DOHH2 (cell line): ENCODE data around the gene CIBAR2.

Source experiments
- H3F3A ChIP-seq: fragments of 200-600 bp; sonication (generic), shearing (Covaris generic); 2 replicates; pipeline ENCODE4 v1.6.0; 2016; ENCODE audit warnings: antibody characterized with exemption, mild to moderate bottlenecking; ENCODE audit not compliant: control insufficient read depth, insufficient read depth
- H3K27ac ChIP-seq: fragments of 200-600 bp; sonication (generic); 2 replicates; pipeline ENCODE4 v1.5.1; 2014; ENCODE audit warnings: low read depth, mild to moderate bottlenecking, low read length, moderate library complexity
- H3K27me3 ChIP-seq: fragments of 200-600 bp; sonication (generic); 2 replicates; pipeline ENCODE4 v1.6.1; 2014; ENCODE audit warnings: mild to moderate bottlenecking, low read length, mixed read lengths; ENCODE audit not compliant: control insufficient read depth
- H3K36me3 ChIP-seq: fragments of 200-600 bp; sonication (generic); 2 replicates; pipeline ENCODE4 v1.6.1; 2014; ENCODE audit warnings: mild to moderate bottlenecking, low read length, moderate library complexity, mixed read lengths; ENCODE audit not compliant: control insufficient read depth
- H3K4me1 ChIP-seq: fragments of 200-600 bp; sonication (generic); 2 replicates; pipeline ENCODE4 v1.6.1; 2014; ENCODE audit warnings: mild to moderate bottlenecking, low read length, mixed read lengths; ENCODE audit not compliant: control insufficient read depth
- H3K4me2 ChIP-seq: fragments of 200-600 bp; sonication (generic); 2 replicates; pipeline ENCODE4 v1.6.0; 2014; ENCODE audit warnings: mild to moderate bottlenecking, low read length, moderate library complexity
- H3K4me3 ChIP-seq: fragments of 200-600 bp; sonication (generic); 2 replicates; pipeline ENCODE4 v1.5.1; 2014; ENCODE audit warnings: mild to moderate bottlenecking, low read length, mixed read lengths
- H3K79me2 ChIP-seq: fragments of 200-600 bp; sonication (generic); 2 replicates; pipeline ENCODE4 v1.6.1; 2014; ENCODE audit warnings: mild to moderate bottlenecking, low read length, mixed read lengths; ENCODE audit not compliant: control insufficient read depth
- H3K9me2 ChIP-seq: fragments of 200-600 bp; sonication (generic); replicated peaks from 2 replicates; pipeline ENCODE4 v1.6.1; 2014; ENCODE audit warnings: mild to moderate bottlenecking, low read length, mixed read lengths; ENCODE audit not compliant: control insufficient read depth
- H3K9me3 ChIP-seq: fragments of 200-600 bp; sonication (generic); 2 replicates; pipeline ENCODE4 v1.6.1; 2014; ENCODE audit warnings: antibody characterized with exemption, low read length, mixed read lengths; ENCODE audit not compliant: control insufficient read depth, insufficient read depth
- H4K20me1 ChIP-seq: fragments of 200-600 bp; sonication (generic); 2 replicates; pipeline ENCODE4 v1.6.0; 2014; ENCODE audit warnings: low read depth, mild to moderate bottlenecking, antibody characterized with exemption, low read length, moderate library complexity; ENCODE audit not compliant: control insufficient read depth, insufficient read depth
- EZH2phosphoT487 ChIP-seq: fragments of 200-600 bp; sonication (generic); IDR thresholded peaks from 2 replicates; pipeline ENCODE4 v1.6.1; 2017; ENCODE audit warnings: borderline replicate concordance, mild to moderate bottlenecking, antibody characterized with exemption, low read length, moderate library complexity, mixed read lengths
- TF ChIP-seq, protein P1 (sequence below): fragments of 200-600 bp; sonication (generic); IDR thresholded peaks from one replicate; pipeline ENCODE4 v1.5.1; 2014; ENCODE audit warnings: antibody characterized with exemption, mild to moderate bottlenecking, low read depth, low read length; ENCODE audit not compliant: poor library complexity, severe bottlenecking

Gene CIBAR2

DNA sequence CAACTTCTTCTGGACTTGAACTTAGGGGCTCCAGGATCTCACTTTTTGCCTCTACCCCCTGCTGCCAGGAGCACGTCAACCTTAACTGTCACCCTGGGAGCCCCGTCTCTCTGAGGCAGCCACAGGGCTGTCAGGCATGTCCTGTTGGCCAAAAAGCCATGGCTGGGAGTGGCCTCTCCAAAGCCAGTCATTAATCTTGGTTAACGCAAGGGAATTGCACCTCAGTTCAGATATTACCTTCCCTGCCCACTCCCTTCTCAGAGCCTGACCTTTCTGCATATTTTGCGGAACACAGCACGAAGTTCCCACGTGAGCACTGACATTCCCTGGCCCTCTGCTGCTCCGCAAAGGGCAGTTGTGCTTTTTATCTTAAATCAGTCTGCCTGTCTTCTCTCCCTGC, 44.2 kb upstream of the CIBAR2 start:
- H3K9me3 ChIP-seq: no peaks in the 10 kb centered on the region

DNA sequence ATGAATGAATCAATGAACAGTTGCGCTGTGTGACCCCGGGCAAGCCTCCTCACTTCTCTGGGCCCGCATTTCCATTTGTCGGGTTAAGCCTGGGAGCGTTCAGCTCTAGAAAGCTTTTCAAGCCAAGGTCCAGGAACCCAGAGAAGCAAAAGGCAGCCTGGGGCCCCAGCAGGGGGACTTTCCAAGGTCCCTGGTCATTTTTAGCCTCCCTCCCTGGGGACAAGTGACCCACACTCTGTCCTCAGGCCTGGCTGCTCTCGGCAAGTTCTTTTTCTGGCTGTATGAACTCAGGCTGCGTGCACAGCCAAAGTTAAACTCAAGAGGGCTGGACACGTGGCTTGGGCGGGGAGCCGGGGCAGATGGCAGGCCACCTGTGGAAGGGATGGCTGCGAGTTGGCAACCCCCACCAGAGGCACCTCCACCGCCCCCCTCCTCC, 41.4 kb upstream of the CIBAR2 start:
- no peaks in the 10 kb centered on the region for H3K36me3 ChIP-seq
- no peaks in the 10 kb centered on the region for H3K79me2 ChIP-seq
- no peaks in the 10 kb centered on the region for H3F3A ChIP-seq
- no peaks in the 10 kb centered on the region for H3K9me3 ChIP-seq
- H3K4me2 ChIP-seq: no peak overlapping the region
- H3K27ac ChIP-seq: no peak overlapping the region
- no peaks in the 10 kb centered on the region for H3K4me1 ChIP-seq
- H3K9me2 ChIP-seq: no peaks in the 10 kb centered on the region
- H3K27me3 ChIP-seq: no peaks in the 10 kb centered on the region
- no peak overlapping the region for H3K4me3 ChIP-seq
- TF ChIP-seq, protein P1, sequence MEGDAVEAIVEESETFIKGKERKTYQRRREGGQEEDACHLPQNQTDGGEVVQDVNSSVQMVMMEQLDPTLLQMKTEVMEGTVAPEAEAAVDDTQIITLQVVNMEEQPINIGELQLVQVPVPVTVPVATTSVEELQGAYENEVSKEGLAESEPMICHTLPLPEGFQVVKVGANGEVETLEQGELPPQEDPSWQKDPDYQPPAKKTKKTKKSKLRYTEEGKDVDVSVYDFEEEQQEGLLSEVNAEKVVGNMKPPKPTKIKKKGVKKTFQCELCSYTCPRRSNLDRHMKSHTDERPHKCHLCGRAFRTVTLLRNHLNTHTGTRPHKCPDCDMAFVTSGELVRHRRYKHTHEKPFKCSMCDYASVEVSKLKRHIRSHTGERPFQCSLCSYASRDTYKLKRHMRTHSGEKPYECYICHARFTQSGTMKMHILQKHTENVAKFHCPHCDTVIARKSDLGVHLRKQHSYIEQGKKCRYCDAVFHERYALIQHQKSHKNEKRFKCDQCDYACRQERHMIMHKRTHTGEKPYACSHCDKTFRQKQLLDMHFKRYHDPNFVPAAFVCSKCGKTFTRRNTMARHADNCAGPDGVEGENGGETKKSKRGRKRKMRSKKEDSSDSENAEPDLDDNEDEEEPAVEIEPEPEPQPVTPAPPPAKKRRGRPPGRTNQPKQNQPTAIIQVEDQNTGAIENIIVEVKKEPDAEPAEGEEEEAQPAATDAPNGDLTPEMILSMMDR: no peak
- TF ChIP-seq EZH2phosphoT487: no peak
- no peaks in the 10 kb centered on the region for H4K20me1 ChIP-seq

More for the DNA sequence above, 44.2 kb upstream of the CIBAR2 start:
- no peak overlapping the region for H3K4me3 ChIP-seq
- H3K9me2 ChIP-seq: no peaks in the 10 kb centered on the region
- no peaks in the 10 kb centered on the region for H3K36me3 ChIP-seq
- no peaks in the 10 kb centered on the region for H3F3A ChIP-seq
- H4K20me1 ChIP-seq: no peaks in the 10 kb centered on the region
- H3K4me1 ChIP-seq: no peaks in the 10 kb centered on the region
- H3K79me2 ChIP-seq: no peaks in the 10 kb centered on the region
- TF ChIP-seq, protein P1: no peak
- TF ChIP-seq EZH2phosphoT487: no peak
- no peak overlapping the region for H3K4me2 ChIP-seq
- H3K27ac ChIP-seq: no peak overlapping the region
- no peaks in the 10 kb centered on the region for H3K27me3 ChIP-seq

DNA sequence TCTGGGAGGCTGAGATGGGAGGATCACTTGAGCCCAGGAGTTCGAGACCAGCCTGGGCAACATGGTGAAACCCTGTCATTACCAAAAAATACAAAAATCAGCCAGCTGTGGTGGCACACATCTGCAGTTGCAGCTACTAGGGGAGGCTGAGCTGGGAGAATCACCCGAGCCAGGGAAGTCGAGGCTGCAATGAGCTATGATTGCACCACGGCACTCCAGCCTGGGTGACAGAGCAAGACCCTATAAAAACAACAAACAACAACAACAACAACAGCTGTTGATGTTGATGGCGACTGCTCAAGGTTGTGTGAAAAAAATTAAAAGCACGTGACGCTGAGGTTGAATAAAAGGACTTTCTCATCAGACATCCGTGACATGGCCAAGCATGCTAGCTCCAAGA, 40.8 kb upstream of the CIBAR2 start:
- no peak overlapping the region for H3K4me3 ChIP-seq
- no peaks in the 10 kb centered on the region for H3K9me2 ChIP-seq
- no peak for TF ChIP-seq EZH2phosphoT487
- TF ChIP-seq, protein P1: no peak
- no peaks in the 10 kb centered on the region for H3K27me3 ChIP-seq
- H3K9me3 ChIP-seq: no peaks in the 10 kb centered on the region
- no peaks in the 10 kb centered on the region for H3K4me1 ChIP-seq
- no peaks in the 10 kb centered on the region for H3F3A ChIP-seq
- H4K20me1 ChIP-seq: no peaks in the 10 kb centered on the region
- H3K27ac ChIP-seq: no peak overlapping the region
- no peaks in the 10 kb centered on the region for H3K36me3 ChIP-seq
- H3K79me2 ChIP-seq: no peaks in the 10 kb centered on the region
- H3K4me2 ChIP-seq: no peak overlapping the region
